Fibroblast of villous mesenchyme (primary cell): ENCODE data around the gene NTM. TPM values are rescaled to one million over a fixed set of nuclear protein-coding genes. Genes with fewer than 3 reads are reported as not detected.

Experiments used
- DNase-seq: peaks from one replicate; pipeline ENCODE4 v3.0.0-alpha.2; 2010; ENCODE audit warnings: low read depth
- H3K4me3 ChIP-seq: 2 replicates; pipeline ENCODE4 v1.5.1; 2011; ENCODE audit warnings: low read depth, mild to moderate bottlenecking, low read length
- total RNA-seq: library from RNA; depleted of rRNA; stranded (reverse); fragments of >200 nt; gene quantifications from 2 replicates; pipeline ENCODE4 v1.2.3, GENCODE V29; 2012
- TF ChIP-seq, protein P1 (sequence below): IDR thresholded peaks from 2 replicates; pipeline ENCODE4 v1.5.1; 2012; ENCODE audit warnings: low read depth, mild to moderate bottlenecking, low read length; ENCODE audit not compliant: insufficient read depth

The NTM gene
- total RNA-seq, 1 donor = 7.3 TPM

DNA sequence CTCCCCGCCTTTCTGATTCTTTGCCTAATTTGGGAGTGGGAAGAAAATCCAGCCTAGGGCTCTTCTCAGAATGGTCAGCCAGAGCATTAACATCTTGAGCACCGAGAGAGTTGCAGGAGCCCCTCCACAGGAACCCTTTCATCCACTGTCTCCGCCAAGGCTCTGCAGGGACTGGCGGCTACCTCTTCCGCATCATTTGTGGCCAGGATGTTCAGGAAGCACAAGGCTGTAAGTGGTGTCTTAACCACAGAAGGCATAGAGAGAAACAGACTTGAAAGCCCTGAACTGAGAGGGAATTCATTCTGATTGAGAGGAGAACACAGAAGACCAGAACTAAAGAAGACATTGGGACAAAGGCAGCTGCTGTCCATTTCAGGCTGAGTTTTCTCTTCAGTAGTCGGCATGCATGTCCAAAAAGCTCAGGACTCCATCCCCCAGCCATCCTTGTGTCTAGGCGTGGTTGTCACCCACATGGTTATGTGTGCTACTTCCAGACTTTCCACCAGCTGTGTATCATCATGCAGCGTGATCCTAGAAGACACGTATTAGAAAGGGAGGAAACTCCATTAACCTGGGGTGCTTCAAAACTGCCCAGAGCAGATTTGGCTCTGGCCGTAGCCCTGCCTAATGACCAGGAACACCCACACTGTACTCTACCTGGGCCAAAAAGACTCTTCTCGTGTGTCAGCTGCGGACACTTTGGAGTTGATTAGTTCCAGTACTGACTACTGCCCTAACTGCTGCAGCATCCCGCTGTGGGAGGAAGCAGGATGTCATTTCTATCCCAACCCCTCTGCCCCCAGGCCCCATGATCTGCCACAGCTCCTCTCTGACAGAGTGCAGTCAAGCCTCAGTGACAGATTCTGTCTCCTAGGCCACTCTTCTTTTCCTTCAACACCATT, 725.1 kb downstream of the NTM start:
- no peak for DNase-seq
- TF ChIP-seq, protein P1, sequence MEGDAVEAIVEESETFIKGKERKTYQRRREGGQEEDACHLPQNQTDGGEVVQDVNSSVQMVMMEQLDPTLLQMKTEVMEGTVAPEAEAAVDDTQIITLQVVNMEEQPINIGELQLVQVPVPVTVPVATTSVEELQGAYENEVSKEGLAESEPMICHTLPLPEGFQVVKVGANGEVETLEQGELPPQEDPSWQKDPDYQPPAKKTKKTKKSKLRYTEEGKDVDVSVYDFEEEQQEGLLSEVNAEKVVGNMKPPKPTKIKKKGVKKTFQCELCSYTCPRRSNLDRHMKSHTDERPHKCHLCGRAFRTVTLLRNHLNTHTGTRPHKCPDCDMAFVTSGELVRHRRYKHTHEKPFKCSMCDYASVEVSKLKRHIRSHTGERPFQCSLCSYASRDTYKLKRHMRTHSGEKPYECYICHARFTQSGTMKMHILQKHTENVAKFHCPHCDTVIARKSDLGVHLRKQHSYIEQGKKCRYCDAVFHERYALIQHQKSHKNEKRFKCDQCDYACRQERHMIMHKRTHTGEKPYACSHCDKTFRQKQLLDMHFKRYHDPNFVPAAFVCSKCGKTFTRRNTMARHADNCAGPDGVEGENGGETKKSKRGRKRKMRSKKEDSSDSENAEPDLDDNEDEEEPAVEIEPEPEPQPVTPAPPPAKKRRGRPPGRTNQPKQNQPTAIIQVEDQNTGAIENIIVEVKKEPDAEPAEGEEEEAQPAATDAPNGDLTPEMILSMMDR = no peak
- no peak overlapping the region for H3K4me3 ChIP-seq

DNA sequence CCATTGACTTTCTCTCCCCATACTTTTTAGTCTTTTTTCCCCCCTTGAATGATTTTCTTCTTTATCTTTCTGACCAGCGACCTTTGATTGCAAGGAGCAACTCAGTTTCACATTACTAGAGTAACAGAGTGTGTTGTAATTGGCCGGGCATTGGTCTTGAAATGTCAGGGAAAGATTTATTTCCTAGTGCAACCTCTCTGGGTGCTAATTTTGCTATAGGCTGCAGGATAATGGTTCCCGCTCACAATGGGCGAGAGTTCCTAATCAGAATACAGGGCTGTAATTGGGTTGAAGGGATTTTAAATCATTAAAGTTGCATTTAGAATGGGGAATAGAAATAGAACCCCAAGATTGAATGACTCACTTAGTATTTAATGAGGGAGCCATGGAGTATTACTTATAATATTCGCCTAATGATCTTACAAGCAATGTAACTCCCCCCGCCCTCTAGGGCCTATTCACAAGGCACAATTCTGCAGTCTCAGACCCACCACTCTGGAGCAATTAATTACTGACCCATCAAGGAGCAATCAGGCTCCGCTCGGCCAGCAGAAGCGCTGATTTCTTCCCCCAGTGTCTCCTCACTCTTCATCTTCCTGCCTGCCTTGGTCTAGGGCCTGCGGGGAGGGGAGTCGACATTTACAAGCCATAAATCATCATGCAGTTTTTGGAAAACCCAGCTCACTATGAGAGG, 725.9 kb downstream of the NTM start:
- TF ChIP-seq, protein P1 = no peak
- H3K4me3 ChIP-seq = no peak overlapping the region
- no peak for DNase-seq

DNA sequence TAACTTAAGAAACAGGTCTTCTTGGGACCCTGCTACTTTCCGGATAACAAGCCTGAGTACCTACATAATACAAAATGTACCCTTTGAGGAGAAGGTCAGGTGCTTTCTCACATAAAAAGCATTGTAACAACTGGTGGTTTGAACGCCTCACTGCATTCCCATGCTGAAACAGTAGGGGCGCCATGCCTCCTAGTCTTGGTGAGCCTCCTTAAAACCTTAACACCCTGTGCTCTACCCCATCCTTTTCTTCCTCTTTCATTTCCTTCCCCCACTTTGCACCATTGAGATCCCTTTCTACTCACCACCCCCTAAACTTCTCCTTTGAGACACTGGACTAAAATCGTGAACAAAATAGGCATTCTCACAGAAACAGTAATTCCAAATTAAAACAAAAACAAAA, 729.3 kb downstream of the NTM start:
- DNase-seq = no peak
- TF ChIP-seq, protein P1 = peak; percentile 27
- H3K4me3 ChIP-seq = no peak overlapping the region

DNA sequence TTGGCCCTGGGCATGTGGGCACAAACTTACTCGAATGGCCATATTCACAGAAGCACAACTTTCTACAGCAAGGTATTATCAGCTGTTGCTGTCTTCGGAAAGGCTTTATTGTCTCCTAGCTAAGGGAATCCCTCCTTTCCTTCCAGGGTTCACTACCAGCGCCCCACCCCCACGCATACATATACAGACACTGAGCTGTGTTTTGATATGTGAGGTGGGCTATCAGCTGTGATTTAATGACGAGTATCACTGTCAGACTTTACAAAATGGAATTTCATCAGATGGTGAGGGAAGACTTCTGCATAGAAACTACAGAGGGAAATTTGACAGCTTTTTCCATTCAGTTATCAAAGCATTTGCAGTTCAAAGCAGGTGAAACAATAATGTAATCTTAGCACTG, 730.2 kb downstream of the NTM start:
- DNase-seq = no peak
- TF ChIP-seq, protein P1 = no peak
- no peak overlapping the region for H3K4me3 ChIP-seq

DNA sequence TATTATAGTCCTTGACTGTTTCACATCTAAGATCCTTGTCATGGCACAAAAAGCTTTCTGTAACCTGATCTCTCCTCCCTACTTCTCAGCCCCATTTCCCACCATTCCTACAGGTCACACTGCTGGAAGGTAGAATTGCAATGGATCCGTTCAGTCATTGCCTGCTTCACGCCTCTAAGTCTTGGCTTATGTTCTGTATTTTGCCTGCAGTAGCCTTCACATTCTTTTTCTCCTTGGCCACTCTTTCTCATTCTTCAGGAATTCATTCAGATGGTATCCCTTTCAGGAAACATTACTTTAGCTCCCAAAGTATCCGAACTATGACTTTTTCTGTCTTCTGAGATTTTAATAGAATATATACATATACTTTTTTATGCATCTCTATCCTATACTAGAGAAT, 731.5 kb downstream of the NTM start:
- TF ChIP-seq, protein P1 = no peak
- no peak for DNase-seq
- H3K4me3 ChIP-seq = no peak overlapping the region

DNA sequence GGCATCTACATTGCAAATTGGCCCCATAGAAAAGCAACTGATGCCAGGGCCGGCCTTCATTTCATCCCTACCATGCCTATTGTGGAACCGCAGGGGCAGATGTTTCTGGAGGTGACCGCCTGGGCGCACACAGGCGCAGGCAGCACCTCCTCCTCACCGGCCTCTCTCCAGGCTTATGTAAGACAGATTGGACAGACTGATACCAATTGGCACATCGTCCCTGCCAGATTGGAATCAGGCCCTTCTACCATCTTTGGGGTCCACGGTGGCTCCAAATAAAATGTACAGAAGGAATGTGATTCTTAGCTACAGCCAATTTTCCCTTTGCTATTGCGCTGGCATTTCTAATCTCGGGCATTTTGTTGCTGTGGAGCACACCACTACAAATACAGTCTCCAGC, 732.6 kb downstream of the NTM start:
- TF ChIP-seq, protein P1 = no peak
- no peak overlapping the region for H3K4me3 ChIP-seq
- no peak for DNase-seq
